ENCODE results near the gene CENPM.

DNA sequence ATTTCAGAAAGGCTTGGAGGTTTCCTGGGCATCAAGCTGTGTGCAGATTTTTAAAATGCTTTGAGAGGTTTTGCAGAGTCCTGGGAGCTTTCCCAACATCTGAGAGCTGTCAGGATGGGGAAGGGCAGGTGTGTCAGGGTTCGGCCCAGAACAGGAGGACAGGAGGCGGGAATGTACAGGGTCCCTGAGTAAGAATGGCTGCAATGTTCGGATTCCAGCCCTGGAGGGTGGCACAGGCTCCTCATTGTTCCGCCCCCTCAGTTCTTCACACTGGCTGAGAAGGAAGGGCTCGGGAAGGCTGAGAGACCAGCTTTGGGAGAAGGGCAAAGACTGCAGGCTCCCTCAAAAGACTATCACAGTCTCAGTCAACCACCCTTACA lies 17.1 kb upstream of the CENPM start:
- TF ChIP-seq, protein P1, sequence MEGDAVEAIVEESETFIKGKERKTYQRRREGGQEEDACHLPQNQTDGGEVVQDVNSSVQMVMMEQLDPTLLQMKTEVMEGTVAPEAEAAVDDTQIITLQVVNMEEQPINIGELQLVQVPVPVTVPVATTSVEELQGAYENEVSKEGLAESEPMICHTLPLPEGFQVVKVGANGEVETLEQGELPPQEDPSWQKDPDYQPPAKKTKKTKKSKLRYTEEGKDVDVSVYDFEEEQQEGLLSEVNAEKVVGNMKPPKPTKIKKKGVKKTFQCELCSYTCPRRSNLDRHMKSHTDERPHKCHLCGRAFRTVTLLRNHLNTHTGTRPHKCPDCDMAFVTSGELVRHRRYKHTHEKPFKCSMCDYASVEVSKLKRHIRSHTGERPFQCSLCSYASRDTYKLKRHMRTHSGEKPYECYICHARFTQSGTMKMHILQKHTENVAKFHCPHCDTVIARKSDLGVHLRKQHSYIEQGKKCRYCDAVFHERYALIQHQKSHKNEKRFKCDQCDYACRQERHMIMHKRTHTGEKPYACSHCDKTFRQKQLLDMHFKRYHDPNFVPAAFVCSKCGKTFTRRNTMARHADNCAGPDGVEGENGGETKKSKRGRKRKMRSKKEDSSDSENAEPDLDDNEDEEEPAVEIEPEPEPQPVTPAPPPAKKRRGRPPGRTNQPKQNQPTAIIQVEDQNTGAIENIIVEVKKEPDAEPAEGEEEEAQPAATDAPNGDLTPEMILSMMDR (IDR thresholded peaks at IDR 0.05 in 4 of 5, conservative IDR thresholded peaks at IDR 0.05 in 1 of 5): no peak
- TF ChIP-seq POLR2A (IDR thresholded peaks at IDR 0.05): no peak
